IMR-90 (cell line): ENCODE results near the gene GCN1. TPM values are rescaled to one million over a fixed set of nuclear protein-coding genes. Genes with fewer than 3 reads are reported as not detected.

Source experiments
- ATAC-seq: fragments of 200-7000 bp; cut with Tn5 transposase; 2 replicates; pipeline ENCODE4 v1.9.1; 2020; ENCODE audit warnings: low read depth, mild to moderate bottlenecking, moderate library complexity
- BruUV-seq: library from RNA; stranded (reverse); fragments of 400-500 nt; replicated peaks from 2 replicates; lab custom pipeline; 2021; lab: Mats Ljungman, UMichigan
- CTCF ChIA-PET: fragments of 300-600 bp; formaldehyde crosslinking; extraction: SDS; loops from one replicate; lab custom pipeline; 2021; ENCODE audit warnings: antibody characterized with exemption; lab: Yijun Ruan, JAX
- POLR2A ChIA-PET: fragments of 300-600 bp; sonication (Branson Sonifier 250); formaldehyde crosslinking; loops from one replicate; lab custom pipeline; 2022; ENCODE audit warnings: antibody characterized with exemption; ENCODE audit not compliant: unreplicated experiment; lab: Charles Lee
- DNase-seq: peaks from one replicate; pipeline ENCODE4 v3.0.0; 2013
- H2AFZ ChIP-seq: replicated peaks from 2 replicates; pipeline ENCODE3; 2013; ENCODE audit warnings: low read length, mild to moderate bottlenecking; ENCODE audit not compliant: poor library complexity
- H2AK5ac ChIP-seq: 2 replicates; pipeline ENCODE4 v1.6.1; 2013; ENCODE audit warnings: low read depth, low read length, inconsistent platforms
- H2AK9ac ChIP-seq: replicated peaks from 2 replicates; pipeline ENCODE3; 2013; ENCODE audit warnings: mild to moderate bottlenecking, low read depth, low read length, moderate library complexity; ENCODE audit not compliant: poor library complexity
- H2BK120ac ChIP-seq: 2 replicates; pipeline ENCODE4 v1.6.1; 2013; ENCODE audit warnings: low read depth, low read length, inconsistent platforms
- H2BK15ac ChIP-seq: 3 replicates; pipeline ENCODE4 v1.6.1; 2013; ENCODE audit warnings: low read depth, low read length, inconsistent platforms
- H2BK20ac ChIP-seq: 2 replicates; pipeline ENCODE4 v1.6.1; 2013; ENCODE audit warnings: low read depth, mild to moderate bottlenecking, inconsistent platforms, low read length, moderate library complexity
- H2BK5ac ChIP-seq: 2 replicates; pipeline ENCODE4 v1.6.1; 2013; ENCODE audit warnings: mild to moderate bottlenecking, low read depth, low read length, inconsistent platforms; ENCODE audit not compliant: poor library complexity, severe bottlenecking
- H3K14ac ChIP-seq: replicated peaks from 2 replicates; pipeline ENCODE4 v1.6.1; 2013; ENCODE audit warnings: low read depth, low read length, inconsistent platforms
- H3K18ac ChIP-seq: 2 replicates; pipeline ENCODE4 v1.6.1; 2013; ENCODE audit warnings: low read depth, low read length, control low read depth
- H3K23ac ChIP-seq: 2 replicates; pipeline ENCODE4 v1.6.1; 2013; ENCODE audit warnings: low read depth, low read length, inconsistent platforms
- H3K27ac ChIP-seq: 2 replicates; pipeline ENCODE4 v1.5.1; 2013; ENCODE audit warnings: mild to moderate bottlenecking, control low read depth, low read length; ENCODE audit not compliant: insufficient read depth
- H3K27me3 ChIP-seq: 2 replicates; pipeline ENCODE4 v1.6.1; 2013; ENCODE audit warnings: low read length; ENCODE audit not compliant: control insufficient read depth, insufficient read depth
- H3K36me3 ChIP-seq: 2 replicates; pipeline ENCODE4 v1.6.1; 2013; ENCODE audit warnings: low read length, mixed read lengths; ENCODE audit not compliant: control insufficient read depth, insufficient read depth
- H3K4ac ChIP-seq: 2 replicates; pipeline ENCODE4 v1.6.1; 2013; ENCODE audit warnings: low read depth, low read length, inconsistent platforms
- H3K4me1 ChIP-seq: 2 replicates; pipeline ENCODE4 v1.6.1; 2013; ENCODE audit warnings: low read length, mixed read lengths; ENCODE audit not compliant: control insufficient read depth, insufficient read depth
- H3K4me2 ChIP-seq: 2 replicates; pipeline ENCODE4 v1.6.1; 2013; ENCODE audit warnings: low read depth, mild to moderate bottlenecking, control low read depth, low read length, moderate library complexity
- H3K4me3 ChIP-seq: 2 replicates; pipeline ENCODE4 v1.5.1; 2013; ENCODE audit warnings: low read depth, mild to moderate bottlenecking, control low read depth, low read length, moderate library complexity; ENCODE audit not compliant: insufficient read depth
- H3K56ac ChIP-seq: 2 replicates; pipeline ENCODE4 v1.6.1; 2013; ENCODE audit warnings: low read length, inconsistent platforms; ENCODE audit not compliant: insufficient read depth; ENCODE audit errors: extremely low read depth
- H3K79me1 ChIP-seq, 2 experiments: 2 replicates each; pipeline ENCODE4 v1.6.1; 2013; ENCODE audit warnings: low read length in 2 of 2, inconsistent platforms in 1 of 2, low read depth in 1 of 2
- H3K9ac ChIP-seq: 2 replicates; pipeline ENCODE4 v1.6.1; 2013; ENCODE audit warnings: low read depth, low read length, control low read depth
- H3K9me1 ChIP-seq: 2 replicates; pipeline ENCODE4 v1.6.1; 2013; ENCODE audit warnings: low read length, inconsistent platforms; ENCODE audit not compliant: insufficient read depth
- H3K9me3 ChIP-seq: 2 replicates; pipeline ENCODE4 v1.6.1; 2013; ENCODE audit warnings: low read length; ENCODE audit not compliant: control insufficient read depth, insufficient read depth
- H4K20me1 ChIP-seq: 2 replicates; pipeline ENCODE4 v1.6.1; 2013; ENCODE audit warnings: low read length, inconsistent platforms; ENCODE audit not compliant: insufficient read depth
- H4K5ac ChIP-seq: 2 replicates; pipeline ENCODE4 v1.6.1; 2013; ENCODE audit warnings: mild to moderate bottlenecking, low read depth, low read length, control low read depth
- H4K8ac ChIP-seq, 2 experiments: 2 replicates each; pipeline ENCODE4 v1.6.1; 2013; ENCODE audit warnings: low read depth in 2 of 2, low read length in 2 of 2, control low read depth in 1 of 2, inconsistent platforms in 1 of 2
- H4K91ac ChIP-seq: 2 replicates; pipeline ENCODE4 v1.6.1; 2013; ENCODE audit warnings: low read depth, low read length, inconsistent platforms; ENCODE audit not compliant: insufficient read depth
- CHD1 ChIP-seq: IDR thresholded peaks from 2 replicates; pipeline ENCODE4 v1.6.1; 2012; ENCODE audit warnings: low read depth, low read length, improper control_type of control experiment
- MAZ ChIP-seq: IDR thresholded peaks from 2 replicates; pipeline ENCODE4 v1.6.1; 2012; ENCODE audit warnings: low read depth, mild to moderate bottlenecking, low read length, improper control_type of control experiment, moderate library complexity, borderline replicate concordance
- MXI1 ChIP-seq: IDR thresholded peaks from 2 replicates; pipeline ENCODE4 v1.6.1; 2012; ENCODE audit warnings: low read depth, mild to moderate bottlenecking, low read length, moderate library complexity, borderline replicate concordance
- POLR2A ChIP-seq: IDR thresholded peaks from 2 replicates; pipeline ENCODE4 v1.6.1; 2012; ENCODE audit warnings: mild to moderate bottlenecking, low read depth, low read length
- RAD21 ChIP-seq: IDR thresholded peaks from 2 replicates; pipeline ENCODE4 v1.6.1; 2012; ENCODE audit warnings: low read length, improper control_type of control experiment
- RCOR1 ChIP-seq: IDR thresholded peaks from 2 replicates; pipeline ENCODE4 v1.6.1; 2012; ENCODE audit warnings: mild to moderate bottlenecking, low read length, improper control_type of control experiment; ENCODE audit not compliant: insufficient replicate concordance
- RFX5 ChIP-seq: IDR thresholded peaks from 2 replicates; pipeline ENCODE4 v1.8.0; 2012; ENCODE audit warnings: low read depth, mild to moderate bottlenecking, low read length, moderate library complexity
- USF2 ChIP-seq: fragments of 150-350 bp; IDR thresholded peaks from 2 replicates; pipeline ENCODE4 v1.6.1; 2017; ENCODE audit warnings: mild to moderate bottlenecking, antibody characterized with exemption, low read length, low read depth
- WGBS, 2 experiments: methylation state at CpG; one replicate each; pipeline versions ENCODE4 v1.1.5 to v1.1.7; 2013; ENCODE audit warnings: missing lambda C conversion rate in 2 of 2; ENCODE audit not compliant: insufficient read length in 1 of 2; ENCODE audit errors: extremely low coverage in 2 of 2; 5-methylcytosine and 5-hydroxymethylcytosine counted together
- dilution Hi-C: fragments of 300-500 bp; cut with HindIII; formaldehyde crosslinking; loops from one replicate; pipeline ENCODE4 v1.14.3; 2018; ENCODE audit warnings: low sequenced_read_pairs; ENCODE audit not compliant: unreplicated experiment
- in situ Hi-C: fragments of 300-500 bp; cut with MboI; formaldehyde crosslinking; loops from 3 replicates; pipeline ENCODE4 v1.14.3; 2019; ENCODE audit warnings: low sequenced_read_pairs, inconsistent platforms, mixed read lengths
- intact Hi-C: fragments of 100-400 bp; cut with micrococcal nuclease; formaldehyde crosslinking; loops from 2 replicates; pipeline ENCODE4 v1.10.0; 2022
- polyA plus RNA-seq, 3 experiments: library from polyadenylated mRNA; depleted of rRNA; stranded (reverse); fragments of >200 nt; gene quantifications; 2 replicates each; pipeline ENCODE4 v1.2.3, GENCODE V29; 2012; ENCODE audit warnings: low replicate concordance in 1 of 3
- total RNA-seq: library from RNA; depleted of rRNA; stranded (reverse); fragments of >200 nt; gene quantifications from 2 replicates; pipeline ENCODE4 v1.2.3, GENCODE V29; 2012
- TF ChIP-seq, protein P1 (sequence below): fragments of 150-350 bp; IDR thresholded peaks from 2 replicates; pipeline ENCODE4 v1.6.1; 2016; ENCODE audit warnings: low read depth, mild to moderate bottlenecking, low read length, moderate library complexity, borderline replicate concordance

GCN1 gene
- total and polyA plus RNA-seq, 2 of the 4 experiments (the other 2 are of a cell fraction): 57.8 to 77.6 TPM

DNA sequence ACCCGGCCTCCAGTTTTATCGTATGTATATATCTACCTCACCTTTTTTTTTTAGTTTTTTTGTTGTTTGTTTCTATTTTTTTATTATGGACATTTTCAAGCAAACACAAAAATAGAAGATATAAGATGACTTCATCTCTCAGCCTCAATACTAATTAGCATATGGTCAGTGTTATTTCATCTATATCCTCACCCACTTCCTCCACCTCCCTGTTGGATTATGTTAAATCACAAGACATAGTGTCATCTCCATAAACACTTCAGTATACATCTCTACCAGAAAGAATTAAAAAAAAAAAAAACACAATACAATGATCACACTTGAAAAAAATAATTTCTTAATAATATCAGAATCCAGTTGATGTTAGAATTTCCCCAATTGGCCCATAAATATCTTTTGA lies 112.9 kb downstream of the GCN1 start:
- ATAC-seq (no peak), DNase-seq (no peak)
- dilution Hi-C loops: no loop called here

More for the DNA sequence above, 112.9 kb downstream of the GCN1 start:
- TF ChIP-seq RFX5 (no peak), POLR2A (no peak), MAZ (no peak), CHD1 (no peak), RAD21 (no peak), USF2 (no peak), MXI1 (no peak), RCOR1 (no peak)
- TF ChIP-seq, protein P1, sequence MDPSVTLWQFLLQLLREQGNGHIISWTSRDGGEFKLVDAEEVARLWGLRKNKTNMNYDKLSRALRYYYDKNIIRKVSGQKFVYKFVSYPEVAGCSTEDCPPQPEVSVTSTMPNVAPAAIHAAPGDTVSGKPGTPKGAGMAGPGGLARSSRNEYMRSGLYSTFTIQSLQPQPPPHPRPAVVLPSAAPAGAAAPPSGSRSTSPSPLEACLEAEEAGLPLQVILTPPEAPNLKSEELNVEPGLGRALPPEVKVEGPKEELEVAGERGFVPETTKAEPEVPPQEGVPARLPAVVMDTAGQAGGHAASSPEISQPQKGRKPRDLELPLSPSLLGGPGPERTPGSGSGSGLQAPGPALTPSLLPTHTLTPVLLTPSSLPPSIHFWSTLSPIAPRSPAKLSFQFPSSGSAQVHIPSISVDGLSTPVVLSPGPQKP: no peak
- no peak overlapping the region for H3K23ac ChIP-seq
- no peaks in the 10 kb centered on the region for H3K4me1 ChIP-seq
- no peak overlapping the region for H3K4me3 ChIP-seq
- no TSS peak for BruUV-seq
- H4K5ac ChIP-seq: no peak overlapping the region
- no peak overlapping the region for H4K91ac ChIP-seq
- in situ Hi-C loops: no loop called here
- H3K27me3 ChIP-seq: peaks cover 15% of the 10 kb centered on the region
- intact Hi-C loops: no loop called here
- no peak overlapping the region for H4K8ac ChIP-seq
- H4K20me1 ChIP-seq: no peaks in the 10 kb centered on the region
- POLR2A ChIA-PET: no interaction called here
- H3K9me3 ChIP-seq: no peaks in the 10 kb centered on the region
- no CpG with 5 or more reads among the region's 2 CpGs for WGBS, 2 experiments
- H2BK120ac ChIP-seq: no peak overlapping the region
- H3K18ac ChIP-seq: no peak overlapping the region
- H3K79me1 ChIP-seq: no peaks in the 10 kb centered on the region
- no peak overlapping the region for H3K4me2 ChIP-seq
- no peak overlapping the region for H2AFZ ChIP-seq
- CTCF ChIA-PET: no interaction called here
- H3K14ac ChIP-seq: no peak overlapping the region
- no peak overlapping the region for H3K27ac ChIP-seq
- no peak overlapping the region for H2BK5ac ChIP-seq
- H3K9me1 ChIP-seq: no peaks in the 10 kb centered on the region
- no peak overlapping the region for H3K56ac ChIP-seq
- H2AK9ac ChIP-seq: no peak overlapping the region
- no peak overlapping the region for H3K4ac ChIP-seq
- no peaks in the 10 kb centered on the region for H3K36me3 ChIP-seq
- H2BK15ac ChIP-seq: no peak overlapping the region
- H2BK20ac ChIP-seq: no peak overlapping the region
- H2AK5ac ChIP-seq: no peak overlapping the region
- H3K9ac ChIP-seq: no peak overlapping the region
